GM12878 (cell line): ENCODE data around the gene GRB10. TPM values are rescaled to one million over a fixed set of nuclear protein-coding genes. Genes with fewer than 3 reads are reported as not detected.
"Not testable (repeated sequence)": the region's sequence is repeated elsewhere in the genome, so short reads cannot be mapped to it uniquely, and the experiment has no call there.

ENCODE experiments used
- ATAC-seq: fragments of 200-7000 bp; cut with Tn5 transposase; 3 replicates; pipeline ENCODE4 v1.9.1; 2020; ENCODE audit warnings: mild to moderate bottlenecking, moderate library complexity
- BruUV-seq: library from RNA; stranded (reverse); fragments of 400-500 nt; replicated peaks from 2 replicates; lab custom pipeline; 2021; lab: Mats Ljungman, UMichigan
- CTCF ChIA-PET: fragments of 300-600 bp; sonication (Branson Sonifier 250); formaldehyde crosslinking; extraction: SDS; loops from one replicate; lab custom pipeline; 2021; ENCODE audit warnings: inconsistent platforms; lab: Yijun Ruan, JAX
- POLR2A ChIA-PET: fragments of 350-600 bp; formaldehyde crosslinking; extraction: SDS; loops from one replicate; lab custom pipeline; 2021; ENCODE audit warnings: inconsistent platforms; lab: Charles Lee
- RAD21 ChIA-PET: fragments of 300-600 bp; sonication (Branson Sonifier 250); formaldehyde crosslinking; loops from one replicate; lab custom pipeline; 2023; ENCODE audit warnings: antibody characterized with exemption; ENCODE audit not compliant: unreplicated experiment; lab: Charles Lee
- SMC1A ChIA-PET: fragments of 300-600 bp; sonication (Branson Sonifier 250); formaldehyde crosslinking; loops from one replicate; lab custom pipeline; 2023; ENCODE audit not compliant: unreplicated experiment, uncharacterized antibody; lab: Charles Lee
- DNase-seq: peaks from one replicate; pipeline ENCODE4 v3.0.0-alpha.2; 2011; ENCODE audit warnings: low read depth, low spot score
- FAIRE-seq: peaks from 3 replicates; lab custom pipeline; 2011; peaks lifted over from hg19 to GRCh38; lab: Jason Lieb, UNC
- H2AFZ ChIP-seq: 2 replicates; pipeline ENCODE4 v1.6.0; 2011; ENCODE audit warnings: low read depth, low read length, control low read depth; ENCODE audit not compliant: control insufficient read depth
- H3K27ac ChIP-seq: 2 replicates; pipeline ENCODE4 v1.5.1; 2011; ENCODE audit warnings: control low read depth; ENCODE audit not compliant: control insufficient read depth, insufficient read depth
- H3K27me3 ChIP-seq, 2 experiments: replicated peaks in 1 of 2; 2 replicates each; pipeline versions ENCODE4 v1.6.0 to v1.6.1; 2011; ENCODE audit warnings: low read length in 1 of 2; ENCODE audit not compliant: control insufficient read depth in 2 of 2, insufficient read depth in 2 of 2
- H3K36me3 ChIP-seq, 2 experiments: 2 replicates each; pipeline ENCODE4 v1.5.1; 2011; ENCODE audit warnings: low read length in 1 of 2; ENCODE audit not compliant: control insufficient read depth in 2 of 2, insufficient read depth in 2 of 2
- H3K4me1 ChIP-seq: 2 replicates; pipeline ENCODE4 v1.6.1; 2011; ENCODE audit warnings: mild to moderate bottlenecking, low read length, moderate library complexity, mixed read lengths; ENCODE audit not compliant: control insufficient read depth, insufficient read depth
- H3K4me2 ChIP-seq: 2 replicates; pipeline ENCODE4 v1.6.0; 2011; ENCODE audit warnings: control low read depth; ENCODE audit not compliant: control insufficient read depth, insufficient read depth
- H3K4me3 ChIP-seq: fragments of 200-600 bp; sonication (generic); 2 replicates; pipeline ENCODE4 v1.5.1; 2016
- H3K79me2 ChIP-seq: 2 replicates; pipeline ENCODE4 v1.6.0; 2011; ENCODE audit warnings: low read length; ENCODE audit not compliant: control insufficient read depth, insufficient read depth
- H3K9ac ChIP-seq: 2 replicates; pipeline ENCODE4 v1.8.0; 2011; ENCODE audit warnings: low read length, control low read depth, mixed read lengths; ENCODE audit not compliant: control insufficient read depth, insufficient read depth
- H3K9me3 ChIP-seq: replicated peaks from 3 replicates; pipeline ENCODE4 v1.5.1; 2011; ENCODE audit warnings: mild to moderate bottlenecking, low read length; ENCODE audit not compliant: control insufficient read depth, insufficient read depth
- H4K20me1 ChIP-seq: 2 replicates; pipeline ENCODE4 v1.6.0; 2011; ENCODE audit not compliant: control insufficient read depth, insufficient read depth
- CBX3 ChIP-seq: fragments of 200-600 bp; sonication (generic); IDR thresholded peaks from 2 replicates; pipeline ENCODE4 v1.6.1; 2016; ENCODE audit warnings: low read depth, borderline replicate concordance
- CHD1 ChIP-seq: IDR thresholded peaks from 2 replicates; pipeline ENCODE4 v1.6.1; 2012; ENCODE audit warnings: low read depth, low read length, improper control_type of control experiment
- EGR1 ChIP-seq, 2 experiments: IDR thresholded peaks; 1 replicate in 1 of 2; 2 replicates in 1 of 2; pipeline ENCODE4 v1.6.1; 2011 to 2012; ENCODE audit warnings: low read depth in 2 of 2, low read length in 2 of 2, borderline replicate concordance in 1 of 2, mild to moderate bottlenecking in 1 of 2, moderate library complexity in 1 of 2
- ETV6 ChIP-seq, 2 experiments: fragments of 450-650 bp in 1 of 2; IDR thresholded peaks in 1 of 2; conservative IDR thresholded peaks in 1 of 2; 2 replicates each; pipeline ENCODE4 v1.6.1; 2014; ENCODE audit warnings: antibody characterized with exemption in 1 of 2, borderline replicate concordance in 1 of 2, low read depth in 1 of 2, mild to moderate bottlenecking in 1 of 2, moderate library complexity in 1 of 2
- GABPA ChIP-seq: IDR thresholded peaks from 2 replicates; pipeline ENCODE4 v1.6.1; 2014; ENCODE audit warnings: antibody characterized with exemption, low read depth, mild to moderate bottlenecking, inconsistent platforms
- RCOR1 ChIP-seq: conservative IDR thresholded peaks from 2 replicates; pipeline ENCODE4 v1.6.1; 2012; ENCODE audit warnings: low read depth, low read length, improper control_type of control experiment
- SIX5 ChIP-seq: IDR thresholded peaks from 2 replicates; pipeline ENCODE4 v1.6.1; 2011; ENCODE audit warnings: mild to moderate bottlenecking, low read depth, low read length, moderate library complexity; ENCODE audit not compliant: severe bottlenecking
- SP1 ChIP-seq: IDR thresholded peaks from one replicate; pipeline ENCODE4 v1.6.1; 2011; ENCODE audit warnings: low read depth, low read length
- WGBS: methylation state at CpG from one replicate; pipeline ENCODE4 v1.1.6; 2016; ENCODE audit warnings: low lambda C conversion rate; ENCODE audit not compliant: insufficient replicate concordance, insufficient coverage; ENCODE audit errors: missing lambda C conversion rate; 5-methylcytosine and 5-hydroxymethylcytosine counted together
- in situ Hi-C: fragments of 300-500 bp; cut with MboI; formaldehyde crosslinking; loops from 9 replicates; pipeline ENCODE4 v1.14.3; 2018; ENCODE audit warnings: mixed read lengths
- intact Hi-C: fragments of 100-400 bp; cut with micrococcal nuclease; formaldehyde crosslinking; loops from one replicate; pipeline ENCODE4 v1.14.2; 2022; ENCODE audit not compliant: unreplicated experiment
- polyA plus RNA-seq, 11 experiments: library from polyadenylated mRNA; depleted of rRNA in 4 of 11; unstranded in 6 of 11; stranded (reverse) in 5 of 11; fragments of >200 nt; fragmentation: Nextera tagmentation in 4 of 11; fragmentation: Illumina TruSeq in 1 of 11; extraction: Ambion mirVana in 4 of 11; extraction: Trizol in 1 of 11; gene quantifications; 1 replicate in 1 of 11; 2 replicates in 10 of 11; pipeline versions ENCODE4 v1.2.1 to v1.2.3, GENCODE V29; 2011 to 2016; ENCODE audit warnings: inconsistent platforms in 2 of 11, missing spikeins in 2 of 11, low read depth in 1 of 11
- total RNA-seq, 4 experiments: library from RNA; depleted of rRNA in 3 of 4; stranded (reverse); fragments of >200 nt in 3 of 4; fragmentation: Illumina TruSeq in 1 of 4; extraction: Trizol in 1 of 4; gene quantifications; 2 replicates each; pipeline versions ENCODE4 v1.2.1 to v1.2.3, GENCODE V29; 2013 to 2021

GRB10 gene
- total and polyA plus RNA-seq, 10 of the 15 experiments (the other 5 are each of a cell fraction or from before 2014, with no cell fraction given) = 0.04 to 0.33 TPM; not detected in 8

DNA sequence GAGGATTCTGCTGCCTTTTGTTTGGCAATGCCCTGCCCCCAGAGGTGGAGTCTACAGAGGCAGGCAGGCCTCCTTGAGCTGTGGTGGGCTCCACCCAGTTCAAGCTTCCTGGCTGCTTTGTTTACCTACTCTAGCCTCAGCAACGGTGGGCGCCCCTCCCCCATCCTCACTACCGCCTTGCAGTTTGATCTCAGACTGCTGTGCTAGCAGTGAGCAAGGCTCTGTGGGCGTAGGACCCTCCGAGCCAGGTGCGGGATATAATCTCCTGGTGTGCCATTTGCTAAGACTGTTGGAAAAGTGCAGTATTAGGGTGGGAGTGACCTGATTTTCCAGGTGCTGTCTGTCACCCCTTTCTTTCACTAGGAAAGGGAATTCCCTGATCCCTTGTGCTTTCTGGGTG lies 206.3 kb downstream of the GRB10 start:
- H3K4me2 ChIP-seq, H3K4me3 ChIP-seq, FAIRE-seq, H3K79me2 ChIP-seq, RAD21 ChIA-PET, CTCF ChIA-PET, SMC1A ChIA-PET, H3K9ac ChIP-seq, H3K27me3 ChIP-seq, in situ Hi-C loops, POLR2A ChIA-PET, H3K9me3 ChIP-seq, H4K20me1 ChIP-seq, ATAC-seq, BruUV-seq, DNase-seq, H3K4me1 ChIP-seq, H2AFZ ChIP-seq, H3K36me3 ChIP-seq, H3K27ac ChIP-seq, intact Hi-C loops: not testable (repeated sequence)
- 30% methylated on average over 6 of the region's 6 CpGs for WGBS

- Histone ChIP-seq H3K4me1 (no peaks in the 10 kb centered on the region), H3K79me2 (no peaks in the 10 kb centered on the region), H3K9ac (no peak overlapping the region), H3K36me3 (no peaks in the 10 kb centered on the region), H3K9me3 (no peaks in the 10 kb centered on the region), H2AFZ (no peak overlapping the region), H4K20me1 (no peaks in the 10 kb centered on the region), H3K4me3 (no peak overlapping the region), H3K27ac (no peak overlapping the region), H3K27me3 (peaks cover 0 to 3% of the 10 kb centered on the region in 2 experiments; a peak in 2 of 4 replicates), H3K4me2 (no peak overlapping the region)
- FAIRE-seq = no peak
- intact Hi-C loops = no loop called here
- SMC1A ChIA-PET = no interaction called here
- RAD21 ChIA-PET = no interaction called here
- in situ Hi-C loops = no loop called here
- TF ChIP-seq ETV6 (conservative IDR thresholded peaks at IDR 0.05 in 1 of 2, IDR thresholded peaks at IDR 0.05 in 1 of 2; ENCODE audit: borderline replicate concordance in 1 of 2, low read depth in 1 of 2) (no peak), GABPA (no peak), SP1 (no peak), CHD1 (no peak), EGR1 (IDR thresholded peaks at IDR 0.05; ENCODE audit: borderline replicate concordance in 1 of 2, low read depth in 2 of 2, low read length in 2 of 2) (no peak), SIX5 (no peak), CBX3 (no peak), RCOR1 (no peak)
- 1% methylated on average over 6 of the region's 6 CpGs for WGBS
- BruUV-seq = no TSS peak
- CTCF ChIA-PET = no interaction called here
- POLR2A ChIA-PET = no interaction called here
- DNase-seq = no peak
- no peak for ATAC-seq
Measured at GRCh38 chr7:50567715-50568261, 214.9 kb downstream of the GRB10 start.
